Hepatocyte (in vitro differentiated cells): Measurements from ENCODE around the gene DCUN1D2.

Experiments
- EZH2 ChIP-seq: fragments of 200-600 bp; sonication (generic); IDR thresholded peaks from 2 replicates; pipeline ENCODE4 v1.6.1; 2016; ENCODE audit warnings: antibody characterized with exemption, mild to moderate bottlenecking, borderline replicate concordance
- TF ChIP-seq, protein P1 (sequence below): fragments of 200-600 bp; sonication (generic); IDR thresholded peaks from 2 replicates; pipeline ENCODE4 v1.5.1; 2016; ENCODE audit warnings: antibody characterized with exemption, mild to moderate bottlenecking; ENCODE audit not compliant: poor library complexity

GRCh38 chr13:113509989-113510388 is 19.5 kb upstream of the DCUN1D2 start:
- TF ChIP-seq, protein P1, sequence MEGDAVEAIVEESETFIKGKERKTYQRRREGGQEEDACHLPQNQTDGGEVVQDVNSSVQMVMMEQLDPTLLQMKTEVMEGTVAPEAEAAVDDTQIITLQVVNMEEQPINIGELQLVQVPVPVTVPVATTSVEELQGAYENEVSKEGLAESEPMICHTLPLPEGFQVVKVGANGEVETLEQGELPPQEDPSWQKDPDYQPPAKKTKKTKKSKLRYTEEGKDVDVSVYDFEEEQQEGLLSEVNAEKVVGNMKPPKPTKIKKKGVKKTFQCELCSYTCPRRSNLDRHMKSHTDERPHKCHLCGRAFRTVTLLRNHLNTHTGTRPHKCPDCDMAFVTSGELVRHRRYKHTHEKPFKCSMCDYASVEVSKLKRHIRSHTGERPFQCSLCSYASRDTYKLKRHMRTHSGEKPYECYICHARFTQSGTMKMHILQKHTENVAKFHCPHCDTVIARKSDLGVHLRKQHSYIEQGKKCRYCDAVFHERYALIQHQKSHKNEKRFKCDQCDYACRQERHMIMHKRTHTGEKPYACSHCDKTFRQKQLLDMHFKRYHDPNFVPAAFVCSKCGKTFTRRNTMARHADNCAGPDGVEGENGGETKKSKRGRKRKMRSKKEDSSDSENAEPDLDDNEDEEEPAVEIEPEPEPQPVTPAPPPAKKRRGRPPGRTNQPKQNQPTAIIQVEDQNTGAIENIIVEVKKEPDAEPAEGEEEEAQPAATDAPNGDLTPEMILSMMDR: no peak
- no peak for TF ChIP-seq EZH2
